GM18858 (cell line): Measurements from ENCODE around the gene ATXN1.
A peak's percentile ranks its signal among the peaks of the same experiment; 100 is the strongest.

ENCODE experiments used
- ATAC-seq: cut with Tn5 transposase; IDR thresholded peaks from one replicate; pipeline ENCODE4 v1.9.1; 2021; ENCODE audit not compliant: unreplicated experiment

The ATXN1 gene

DNA sequence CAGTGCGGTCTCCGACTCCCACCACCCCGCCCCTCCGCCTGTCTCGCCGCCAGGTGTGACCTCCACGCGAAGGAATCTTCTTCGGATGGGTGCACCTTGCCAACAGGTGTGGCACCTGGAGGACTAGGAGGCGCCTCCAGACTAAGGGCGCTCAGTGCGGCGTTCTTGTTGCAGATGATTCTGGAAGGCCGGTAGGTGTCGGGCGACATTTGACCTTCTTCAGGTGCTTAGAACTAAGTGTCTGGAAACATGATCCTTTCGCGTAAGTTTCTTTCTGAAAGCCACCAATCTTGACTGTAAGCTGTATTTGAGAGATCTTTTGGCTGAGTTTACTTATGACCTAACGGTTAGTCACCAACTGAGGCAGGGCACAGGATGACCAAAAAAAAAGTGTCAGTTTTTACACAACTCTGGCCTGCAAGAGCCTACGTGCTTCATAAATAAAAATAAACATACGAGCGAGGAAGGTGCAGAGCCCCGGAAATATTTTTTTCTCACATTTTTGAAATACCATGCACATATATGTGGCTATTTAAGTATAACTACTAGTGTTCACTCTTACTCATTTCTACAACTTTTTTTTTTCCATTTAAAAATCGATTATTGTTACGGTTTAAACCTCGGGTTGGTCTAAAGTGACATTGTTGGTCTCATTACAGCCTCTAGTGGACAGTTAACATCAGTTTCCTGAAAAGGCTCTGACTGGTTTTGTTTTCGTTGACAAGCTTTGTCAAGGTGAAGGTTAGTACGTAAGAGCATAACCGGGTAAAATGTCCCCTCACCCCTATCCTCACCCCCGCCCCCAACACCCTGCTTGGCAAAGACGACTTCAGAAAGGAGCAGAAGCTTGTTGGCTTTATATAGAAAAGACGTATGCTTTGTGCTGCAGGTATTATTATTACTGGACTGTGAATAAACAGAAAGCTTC lies 1.6 kb upstream of the ATXN1 start:
- ATAC-seq = peak; percentile 40

- no peak for ATAC-seq
These were observed 949 bp upstream of the ATXN1 start for GRCh38 chr6:16762268-16762549.

DNA sequence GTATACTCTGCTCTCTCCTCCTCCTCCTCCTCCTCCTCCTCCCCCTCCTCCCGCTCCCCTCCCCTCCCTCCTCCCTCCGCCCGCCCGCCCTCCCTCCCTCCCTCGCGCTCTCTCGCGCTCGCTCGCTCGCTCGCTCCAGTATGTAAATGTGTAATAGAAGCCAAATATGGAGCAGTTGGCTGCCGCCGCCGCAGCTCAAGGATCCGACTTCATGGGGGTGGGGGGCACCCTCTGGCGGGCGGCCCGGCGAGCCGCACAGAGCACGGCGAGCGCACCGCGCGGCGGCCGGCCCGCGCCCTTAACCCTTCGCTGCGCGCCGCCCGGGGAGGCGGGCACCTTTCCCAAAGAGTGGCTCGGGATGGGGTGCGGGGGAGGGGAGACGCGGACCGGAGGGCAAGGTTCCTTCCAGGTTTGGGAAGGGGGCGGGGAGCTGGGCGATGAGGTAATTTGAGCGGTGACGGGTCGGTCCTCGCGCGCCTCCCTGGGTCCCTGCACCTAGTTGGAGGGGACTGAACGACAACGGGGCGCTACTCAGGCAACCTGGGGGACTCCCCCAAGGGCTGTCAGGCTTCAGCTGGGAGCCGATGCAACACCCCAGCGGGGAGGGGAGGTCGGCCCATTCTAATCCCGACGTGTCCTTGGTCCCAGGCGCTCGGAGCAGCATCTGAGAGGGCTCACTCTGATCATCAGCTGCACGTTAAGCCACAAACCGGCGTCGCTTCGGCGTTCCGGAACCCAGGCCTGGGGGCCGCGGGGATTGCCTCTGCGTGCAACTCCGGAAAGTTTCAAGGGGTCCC lies 409 bp upstream of the ATXN1 start:
- ATAC-seq = peak; percentile 21

DNA sequence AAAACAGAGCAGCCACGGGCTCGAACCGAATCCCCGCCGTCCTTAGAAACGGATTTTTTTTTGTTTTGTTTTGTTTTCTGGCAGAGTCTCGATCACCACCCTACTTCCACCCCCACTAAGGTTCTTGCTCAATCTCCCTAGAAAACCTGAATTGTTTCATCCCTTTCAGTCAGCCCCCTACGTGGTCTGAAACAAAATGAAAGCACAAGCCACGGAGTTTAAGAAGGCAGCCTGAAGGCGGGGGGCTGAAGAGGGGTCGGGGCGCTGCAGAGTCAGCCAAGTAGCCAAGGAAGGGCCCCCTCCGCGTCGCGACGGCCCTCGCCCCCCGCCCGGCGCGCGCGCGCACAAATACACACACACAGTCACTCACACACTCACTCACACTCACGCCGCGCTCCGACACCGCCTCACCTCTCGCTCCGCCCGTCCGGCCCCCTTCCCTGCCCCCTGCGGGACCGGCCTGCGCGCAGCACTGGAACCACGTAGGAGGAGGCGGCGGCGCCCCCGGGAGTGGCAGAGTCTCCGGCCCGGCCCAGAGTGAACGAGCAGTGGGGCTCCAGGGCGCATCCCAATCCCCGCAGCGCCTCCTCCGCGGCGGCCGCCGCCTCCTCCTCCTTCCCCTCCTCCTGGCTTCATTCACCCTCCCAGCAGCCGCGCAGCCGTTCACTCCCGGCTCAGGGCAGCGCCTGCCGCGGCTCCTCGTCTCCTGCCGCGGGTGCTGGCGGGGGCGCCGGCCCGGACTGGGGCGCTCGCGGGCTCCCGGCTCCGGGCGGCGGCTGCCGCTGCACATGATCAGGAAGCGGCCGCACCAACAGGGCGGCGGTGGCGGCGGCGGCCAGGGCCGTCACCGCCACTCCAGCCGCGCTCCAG lies 1.4 kb downstream of the ATXN1 start:
- no peak for ATAC-seq

DNA sequence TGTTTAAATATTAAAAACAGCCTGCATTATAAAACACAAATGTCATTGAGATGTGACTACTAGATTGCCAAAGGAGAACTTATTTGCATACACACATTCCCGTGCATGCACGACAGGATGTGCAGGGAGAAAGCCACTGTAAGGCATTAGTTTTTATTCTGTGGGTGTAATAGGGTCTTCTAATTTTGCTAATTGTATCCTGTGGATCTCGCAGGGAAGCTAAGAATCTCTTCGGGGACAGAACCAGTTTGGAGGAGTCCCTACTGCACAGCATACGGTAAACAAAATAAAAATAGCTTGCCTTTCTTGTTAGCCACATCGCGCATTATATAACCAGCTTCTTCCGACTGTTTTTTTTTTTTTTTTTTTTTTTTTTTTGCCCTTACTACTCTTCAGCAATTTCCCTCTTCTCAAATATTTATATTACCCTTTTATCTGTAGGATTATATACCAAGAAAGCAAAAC lies 2.0 kb downstream of the ATXN1 start:
- ATAC-seq = no peak

- no peak for ATAC-seq
These were observed 2.9 kb downstream of the ATXN1 start for GRCh38 chr6:16758163-16758975.

DNA sequence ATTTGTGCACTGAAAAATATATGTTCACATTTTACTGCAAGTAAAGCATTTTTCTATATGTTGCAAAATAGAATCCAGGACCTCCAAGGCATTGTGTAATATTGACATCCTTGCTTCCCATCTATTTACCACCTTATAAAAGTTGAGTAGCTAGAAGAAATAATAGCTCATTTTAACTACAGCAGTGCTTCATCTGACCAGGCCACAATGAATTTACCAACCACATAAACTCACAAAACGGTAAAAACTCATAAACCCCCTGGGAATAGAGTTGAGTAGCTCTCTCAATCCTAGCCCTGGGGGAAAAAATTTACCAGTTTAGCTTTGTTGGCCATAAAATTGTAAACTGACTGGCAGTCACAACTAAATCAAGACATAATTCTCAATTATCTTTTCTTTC lies 3.9 kb downstream of the ATXN1 start:
- no peak for ATAC-seq

DNA sequence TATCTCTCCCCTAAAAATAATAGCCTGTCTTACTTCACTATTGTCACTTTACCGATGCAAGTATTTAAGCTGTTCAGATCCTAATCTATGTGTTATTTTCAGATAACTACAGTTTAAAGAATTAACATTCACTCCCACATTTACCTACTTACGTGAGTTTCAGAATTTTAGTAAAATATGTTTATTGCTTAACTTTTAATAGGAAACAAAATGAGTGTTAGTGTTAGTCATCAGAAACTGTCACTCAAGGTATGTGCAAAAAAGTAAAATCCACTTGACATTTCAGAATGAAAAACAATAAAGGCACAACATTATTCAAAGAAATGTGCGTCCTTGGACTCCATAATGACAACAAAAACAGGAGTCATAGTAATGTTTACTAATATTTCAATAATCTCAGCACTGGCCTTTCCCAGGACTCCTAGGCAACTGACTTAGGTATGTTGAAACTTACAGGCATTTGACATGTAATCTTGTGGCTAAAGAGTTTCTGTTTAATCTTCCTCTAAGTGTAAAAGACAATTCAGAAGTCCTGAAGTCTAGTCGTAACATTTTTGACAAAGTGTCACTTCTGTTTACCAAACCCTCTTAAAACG lies 4.5 kb downstream of the ATXN1 start:
- no peak for ATAC-seq

DNA sequence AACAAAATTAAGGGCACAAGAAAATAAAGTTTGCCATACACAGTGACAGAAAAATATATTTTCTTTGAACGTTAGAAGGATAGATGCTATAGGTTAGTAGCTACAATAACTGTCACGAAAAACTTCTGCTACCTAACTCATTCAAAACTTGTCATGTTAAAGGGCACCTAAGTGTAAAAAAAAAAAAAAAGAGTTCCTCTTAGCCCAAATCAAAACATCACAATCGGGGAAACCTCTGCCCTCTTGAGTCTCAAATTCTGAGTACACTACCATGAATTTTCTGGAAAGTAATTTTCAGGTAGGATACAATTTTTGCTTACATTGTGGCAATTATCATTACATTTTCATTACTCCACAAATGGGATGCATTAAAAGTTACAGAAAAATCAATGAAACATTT lies 5.7 kb downstream of the ATXN1 start:
- no peak for ATAC-seq

DNA sequence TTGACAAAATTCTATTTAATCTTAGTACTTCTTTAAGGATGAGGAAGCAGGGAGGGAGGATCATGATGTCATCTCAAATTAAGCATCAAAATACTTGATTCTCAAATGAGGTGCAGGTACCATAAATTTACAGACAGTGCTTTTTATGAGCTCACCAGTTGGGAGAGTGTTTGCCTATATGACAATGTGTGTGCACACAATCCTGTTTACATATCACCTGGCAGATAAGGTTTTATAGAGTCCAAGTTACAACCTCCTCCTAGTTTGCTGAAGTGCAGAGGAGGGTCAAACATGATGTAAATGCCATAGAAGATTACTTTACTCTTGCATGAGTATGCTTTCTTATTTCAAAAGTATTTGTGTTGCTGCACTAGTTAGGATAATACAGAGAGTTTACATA lies 6.4 kb downstream of the ATXN1 start:
- no peak for ATAC-seq

GRCh38 chr6:16754274-16754673 lies 7.0 kb downstream of the ATXN1 start:
- ATAC-seq = no peak

GRCh38 chr6:16753341-16753740 lies 7.9 kb downstream of the ATXN1 start:
- no peak for ATAC-seq

DNA sequence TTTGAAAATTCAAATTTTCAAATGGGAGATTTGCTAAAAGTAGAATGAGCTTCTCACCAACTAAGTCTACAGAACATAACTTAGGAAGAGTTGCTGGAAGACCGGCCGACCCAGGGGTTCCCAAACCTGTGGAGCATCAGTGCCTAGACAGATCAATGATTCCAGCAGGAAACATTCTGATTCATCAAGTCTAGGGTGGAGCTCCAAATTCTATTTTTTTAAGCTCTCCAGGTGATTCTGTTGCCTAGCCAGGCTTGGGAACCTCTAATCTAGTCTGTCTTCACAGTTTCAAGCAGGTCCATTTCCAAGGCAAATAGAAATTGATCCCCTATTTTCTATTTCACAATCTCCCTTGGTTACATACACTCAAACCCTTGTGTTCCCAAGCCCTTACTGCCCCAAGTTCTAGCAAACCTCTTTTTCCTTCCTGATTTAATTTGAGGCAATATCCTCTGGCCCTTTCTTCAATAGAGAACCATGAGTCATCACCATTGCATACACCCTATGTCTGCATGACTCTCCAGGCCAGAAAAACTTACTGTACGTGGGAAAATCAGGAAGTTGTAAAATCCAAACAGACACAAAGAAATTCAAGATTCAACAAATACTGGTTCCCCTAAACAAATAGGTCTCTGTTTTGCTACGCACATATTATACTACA lies 8.9 kb downstream of the ATXN1 start:
- ATAC-seq = no peak

- no peak for ATAC-seq
These were observed 9.9 kb downstream of the ATXN1 start for GRCh38 chr6:16751251-16751946.

- ATAC-seq = no peak
These were observed 10.7 kb downstream of the ATXN1 start for GRCh38 chr6:16750566-16750965.

- no peak for ATAC-seq
These were observed 11.5 kb downstream of the ATXN1 start for GRCh38 chr6:16749516-16750485.

- no peak for ATAC-seq
These were observed 13.3 kb downstream of the ATXN1 start for GRCh38 chr6:16748025-16748319.
